ENCODE measurements around the gene DHODH.
"Not testable (repeated sequence)": the region's sequence is repeated elsewhere in the genome, so short reads cannot be mapped to it uniquely, and the experiment has no call there.

The DHODH gene

GRCh38 chr16:72042157-72042660 is 33.7 kb downstream of the DHODH start:
- Histone ChIP-seq H3K36me3 (ENCODE audit: control insufficient read depth, low read depth, low read length) (no peaks in the 10 kb centered on the region), H3K4me3 (ENCODE audit: low read length) (no peak overlapping the region), H3K9me3 (ENCODE audit: control insufficient read depth, low read depth, low read length) (no peaks in the 10 kb centered on the region), H3K4me1 (ENCODE audit: control insufficient read depth, low read depth, low read length) (no peaks in the 10 kb centered on the region), H3K27me3 (ENCODE audit: control insufficient read depth, insufficient read depth, low read length) (no peaks in the 10 kb centered on the region), H3K9ac (ENCODE audit: low read length) (no peak overlapping the region), H3K27ac (ENCODE audit: low read length) (no peak overlapping the region)

- no peaks in the 10 kb centered on the region for H3K27me3 ChIP-seq (ENCODE audit: control insufficient read depth, insufficient read depth, low read length)
- H3K36me3 ChIP-seq (ENCODE audit: control insufficient read depth, low read depth, low read length): no peaks in the 10 kb centered on the region
- no peak overlapping the region for H3K9ac ChIP-seq (ENCODE audit: low read length)
- no peak overlapping the region for H3K4me3 ChIP-seq (ENCODE audit: low read length)
- no peaks in the 10 kb centered on the region for H3K9me3 ChIP-seq (ENCODE audit: control insufficient read depth, low read depth, low read length)
- no peaks in the 10 kb centered on the region for H3K4me1 ChIP-seq (ENCODE audit: control insufficient read depth, low read depth, low read length)
- no peak overlapping the region for H3K27ac ChIP-seq (ENCODE audit: low read length)
Measured at GRCh38 chr16:72043058-72043457, 34.5 kb downstream of the DHODH start.

GRCh38 chr16:72043539-72043938 is 35.0 kb downstream of the DHODH start:
- no peak overlapping the region for H3K4me3 ChIP-seq (ENCODE audit: low read length)
- H3K9me3 ChIP-seq (ENCODE audit: control insufficient read depth, low read depth, low read length): no peaks in the 10 kb centered on the region
- no peak overlapping the region for H3K9ac ChIP-seq (ENCODE audit: low read length)
- H3K36me3 ChIP-seq (ENCODE audit: control insufficient read depth, low read depth, low read length): no peaks in the 10 kb centered on the region
- no peak overlapping the region for H3K27ac ChIP-seq (ENCODE audit: low read length)
- no peaks in the 10 kb centered on the region for H3K4me1 ChIP-seq (ENCODE audit: control insufficient read depth, low read depth, low read length)
- no peaks in the 10 kb centered on the region for H3K27me3 ChIP-seq (ENCODE audit: control insufficient read depth, insufficient read depth, low read length)

GRCh38 chr16:72044296-72044695 is 35.8 kb downstream of the DHODH start:
- H3K9me3 ChIP-seq (ENCODE audit: control insufficient read depth, low read depth, low read length): no peaks in the 10 kb centered on the region
- no peak overlapping the region for H3K27ac ChIP-seq (ENCODE audit: low read length)
- H3K4me1 ChIP-seq (ENCODE audit: control insufficient read depth, low read depth, low read length): no peaks in the 10 kb centered on the region
- no peak overlapping the region for H3K4me3 ChIP-seq (ENCODE audit: low read length)
- H3K27me3 ChIP-seq (ENCODE audit: control insufficient read depth, insufficient read depth, low read length): no peaks in the 10 kb centered on the region
- no peaks in the 10 kb centered on the region for H3K36me3 ChIP-seq (ENCODE audit: control insufficient read depth, low read depth, low read length)
- H3K9ac ChIP-seq (ENCODE audit: low read length): no peak overlapping the region

- Histone ChIP-seq H3K9me3 (ENCODE audit: control insufficient read depth, low read depth, low read length) (no peaks in the 10 kb centered on the region), H3K27ac (ENCODE audit: low read length) (no peak overlapping the region), H3K4me3 (ENCODE audit: low read length) (no peak overlapping the region), H3K9ac (ENCODE audit: low read length) (no peak overlapping the region), H3K36me3 (ENCODE audit: control insufficient read depth, low read depth, low read length) (no peaks in the 10 kb centered on the region), H3K27me3 (ENCODE audit: control insufficient read depth, insufficient read depth, low read length) (no peaks in the 10 kb centered on the region), H3K4me1 (ENCODE audit: control insufficient read depth, low read depth, low read length) (no peaks in the 10 kb centered on the region)
Measured at GRCh38 chr16:72044825-72045359, 36.3 kb downstream of the DHODH start.

GRCh38 chr16:72049110-72049509 is 40.6 kb downstream of the DHODH start:
- Histone ChIP-seq H3K9ac (ENCODE audit: low read length) (no peak overlapping the region), H3K36me3 (ENCODE audit: control insufficient read depth, low read depth, low read length) (no peaks in the 10 kb centered on the region), H3K27ac (ENCODE audit: low read length) (no peak overlapping the region), H3K4me1 (ENCODE audit: control insufficient read depth, low read depth, low read length) (no peaks in the 10 kb centered on the region), H3K9me3 (ENCODE audit: control insufficient read depth, low read depth, low read length) (no peaks in the 10 kb centered on the region), H3K27me3 (ENCODE audit: control insufficient read depth, insufficient read depth, low read length) (no peaks in the 10 kb centered on the region), H3K4me3 (ENCODE audit: low read length) (no peak overlapping the region)

- Histone ChIP-seq H3K27me3 (ENCODE audit: control insufficient read depth, insufficient read depth, low read length) (no peaks in the 10 kb centered on the region), H3K4me1 (ENCODE audit: control insufficient read depth, low read depth, low read length) (no peaks in the 10 kb centered on the region), H3K4me3 (ENCODE audit: low read length) (no peak overlapping the region), H3K9ac (ENCODE audit: low read length) (no peak overlapping the region), H3K9me3 (ENCODE audit: control insufficient read depth, low read depth, low read length) (no peaks in the 10 kb centered on the region), H3K27ac (ENCODE audit: low read length) (no peak overlapping the region), H3K36me3 (ENCODE audit: control insufficient read depth, low read depth, low read length) (no peaks in the 10 kb centered on the region)
Measured at GRCh38 chr16:72050769-72051464, 42.4 kb downstream of the DHODH start.

- Histone ChIP-seq H3K27ac (ENCODE audit: low read length) (no peak overlapping the region), H3K36me3 (ENCODE audit: control insufficient read depth, low read depth, low read length) (no peaks in the 10 kb centered on the region), H3K9me3 (ENCODE audit: control insufficient read depth, low read depth, low read length) (no peaks in the 10 kb centered on the region), H3K4me3 (ENCODE audit: low read length) (no peak overlapping the region), H3K27me3 (ENCODE audit: control insufficient read depth, insufficient read depth, low read length) (no peaks in the 10 kb centered on the region), H3K4me1 (ENCODE audit: control insufficient read depth, low read depth, low read length) (no peaks in the 10 kb centered on the region), H3K9ac (ENCODE audit: low read length) (no peak overlapping the region)
Measured at GRCh38 chr16:72051818-72052217, 43.3 kb downstream of the DHODH start.

- H3K27ac ChIP-seq (ENCODE audit: low read length); H3K27me3 ChIP-seq (ENCODE audit: control insufficient read depth, insufficient read depth, low read length); H3K9me3 ChIP-seq (ENCODE audit: control insufficient read depth, low read depth, low read length); H3K9ac ChIP-seq (ENCODE audit: low read length); H3K4me3 ChIP-seq (ENCODE audit: low read length); H3K36me3 ChIP-seq (ENCODE audit: control insufficient read depth, low read depth, low read length); H3K4me1 ChIP-seq (ENCODE audit: control insufficient read depth, low read depth, low read length): not testable (repeated sequence)
Measured at GRCh38 chr16:72054254-72054847, 45.8 kb downstream of the DHODH start, which contains the start of gene HP. Gene HP, plus strand, starts transcription at chr16:72054505. Its CDS starts 148 bp downstream, at chr16:72054653.

GRCh38 chr16:72055911-72056310 is 47.4 kb downstream of the DHODH start:
- Histone ChIP-seq H3K27me3 (ENCODE audit: control insufficient read depth, insufficient read depth, low read length) (no peaks in the 10 kb centered on the region), H3K9ac (ENCODE audit: low read length) (no peak overlapping the region), H3K27ac (ENCODE audit: low read length) (no peak overlapping the region), H3K4me3 (ENCODE audit: low read length) (no peak overlapping the region), H3K36me3 (ENCODE audit: control insufficient read depth, low read depth, low read length) (no peaks in the 10 kb centered on the region), H3K9me3 (ENCODE audit: control insufficient read depth, low read depth, low read length) (no peaks in the 10 kb centered on the region), H3K4me1 (ENCODE audit: control insufficient read depth, low read depth, low read length) (no peaks in the 10 kb centered on the region)

GRCh38 chr16:72057313-72057712 is 48.8 kb downstream of the DHODH start:
- not testable (repeated sequence) for H3K4me1 ChIP-seq (ENCODE audit: control insufficient read depth, low read depth, low read length); H3K9ac ChIP-seq (ENCODE audit: low read length); H3K4me3 ChIP-seq (ENCODE audit: low read length); H3K27ac ChIP-seq (ENCODE audit: low read length); H3K9me3 ChIP-seq (ENCODE audit: control insufficient read depth, low read depth, low read length); H3K36me3 ChIP-seq (ENCODE audit: control insufficient read depth, low read depth, low read length); H3K27me3 ChIP-seq (ENCODE audit: control insufficient read depth, insufficient read depth, low read length)

GRCh38 chr16:72059060-72059459 is 50.5 kb downstream of the DHODH start:
- H3K4me3 ChIP-seq (ENCODE audit: low read length); H3K9ac ChIP-seq (ENCODE audit: low read length); H3K4me1 ChIP-seq (ENCODE audit: control insufficient read depth, low read depth, low read length); H3K9me3 ChIP-seq (ENCODE audit: control insufficient read depth, low read depth, low read length); H3K27me3 ChIP-seq (ENCODE audit: control insufficient read depth, insufficient read depth, low read length); H3K27ac ChIP-seq (ENCODE audit: low read length); H3K36me3 ChIP-seq (ENCODE audit: control insufficient read depth, low read depth, low read length): not testable (repeated sequence)

Data from iPS-18a (cell line).